K562 (cell line): Measurements from ENCODE around the gene TMEM120A. TPM values are rescaled to one million over a fixed set of nuclear protein-coding genes. Genes with fewer than 3 reads are reported as not detected.

ENCODE experiments used
- ATAC-seq: fragments of 200-7000 bp; cut with Tn5 transposase; 3 replicates; pipeline ENCODE4 v1.9.1; 2020; ENCODE audit warnings: moderate library complexity
- BruUV-seq: library from RNA; stranded (reverse); fragments of 400-500 nt; replicated peaks from 2 replicates; lab custom pipeline; 2021; lab: Mats Ljungman, UMichigan
- CTCF ChIA-PET: fragments of 300-600 bp; formaldehyde crosslinking; extraction: SDS; loops from one replicate; lab custom pipeline; 2021; ENCODE audit warnings: low intra/inter-chr PET ratio; lab: Yijun Ruan, JAX
- POLR2A ChIA-PET: fragments of 300-600, 350-650 bp; sonication (Branson Sonifier 250); formaldehyde crosslinking; extraction: SDS; loops from one replicate; lab custom pipeline; 2021; ENCODE audit warnings: antibody characterized with exemption, inconsistent platforms; lab: Yijun Ruan, JAX
- DNase-seq, 4 experiments: peaks; one replicate each; pipeline versions ENCODE4 v3.0.0 to v3.0.0-alpha.2; 2011 to 2018; ENCODE audit warnings: low spot score in 3 of 4, mixed read lengths in 3 of 4; ENCODE audit errors: extremely low read depth in 1 of 4
- FAIRE-seq: peaks from 2 replicates; lab custom pipeline; 2011; peaks lifted over from hg19 to GRCh38; lab: Jason Lieb, UNC
- H2AFZ ChIP-seq: 2 replicates; pipeline ENCODE4 v1.6.0; 2011; ENCODE audit warnings: low read depth, low read length, control low read depth, inconsistent platforms
- H3K27ac ChIP-seq: fragments of 200-600 bp; 3 replicates; pipeline ENCODE4 v1.8.0; 2011; ENCODE audit warnings: low read depth, mild to moderate bottlenecking, control low read depth, inconsistent platforms, low read length, moderate library complexity, mixed read lengths; ENCODE audit errors: extremely low read depth
- H3K27me3 ChIP-seq, 2 experiments: fragments of 300-600 bp in 1 of 2; 2 replicates in 1 of 2; 3 replicates in 1 of 2; pipeline versions ENCODE4 v1.6.0 to v1.8.0; 2011; ENCODE audit warnings: inconsistent platforms in 2 of 2, low read length in 2 of 2, mild to moderate bottlenecking in 1 of 2, mixed read lengths in 1 of 2, moderate library complexity in 1 of 2; ENCODE audit not compliant: control insufficient read depth in 2 of 2, insufficient read depth in 2 of 2
- H3K36me3 ChIP-seq: fragments of 300-600 bp; 3 replicates; pipeline ENCODE4 v1.8.0; 2011; ENCODE audit warnings: mild to moderate bottlenecking, low read length, inconsistent platforms; ENCODE audit not compliant: control insufficient read depth, insufficient read depth
- H3K4me1 ChIP-seq, 2 experiments: fragments of 200-600 bp in 1 of 2; replicated peaks in 1 of 2; 2 replicates in 1 of 2; 3 replicates in 1 of 2; pipeline versions ENCODE4 v1.5.1 to v1.8.0; 2011; ENCODE audit warnings: inconsistent platforms in 2 of 2, low read length in 2 of 2, mild to moderate bottlenecking in 1 of 2, mixed read lengths in 1 of 2, moderate library complexity in 1 of 2; ENCODE audit not compliant: control insufficient read depth in 2 of 2, insufficient read depth in 2 of 2
- H3K4me2 ChIP-seq: 2 replicates; pipeline ENCODE4 v1.6.1; 2011; ENCODE audit warnings: low read length, control low read depth, inconsistent platforms, mixed read lengths; ENCODE audit not compliant: insufficient read depth
- H3K4me3 ChIP-seq: fragments of 200-600 bp; sonication (generic), shearing (Covaris generic); 2 replicates; pipeline ENCODE4 v1.5.1; 2016; ENCODE audit warnings: control low read depth, inconsistent platforms
- H3K79me2 ChIP-seq: fragments of 200-600 bp; 3 replicates; pipeline ENCODE4 v1.8.0; 2011; ENCODE audit warnings: low read length, inconsistent platforms; ENCODE audit not compliant: control insufficient read depth, insufficient read depth
- H3K9ac ChIP-seq, 2 experiments: 2 replicates each; pipeline versions ENCODE4 v1.6.0 to v1.6.1; 2011; ENCODE audit warnings: low read depth in 2 of 2, low read length in 2 of 2, control low read depth in 1 of 2, inconsistent platforms in 1 of 2, mild to moderate bottlenecking in 1 of 2, mixed read lengths in 1 of 2; ENCODE audit not compliant: insufficient read depth in 1 of 2
- H3K9me1 ChIP-seq: one replicate; pipeline ENCODE4 v1.6.0; 2011; ENCODE audit warnings: inconsistent platforms, mild to moderate bottlenecking, low read length, moderate library complexity; ENCODE audit not compliant: control insufficient read depth, insufficient read depth
- H3K9me3 ChIP-seq: replicated peaks from 2 replicates; pipeline ENCODE4 v1.5.1; 2011; ENCODE audit warnings: low read depth, low read length, inconsistent platforms; ENCODE audit not compliant: control insufficient read depth, insufficient read depth
- H4K20me1 ChIP-seq: replicated peaks from 2 replicates; pipeline ENCODE4 v1.6.1; 2011; ENCODE audit warnings: low read length, inconsistent platforms, mixed read lengths; ENCODE audit not compliant: control insufficient read depth, insufficient read depth
- CUX1 ChIP-seq: fragments of 200-800 bp; sonication (Bioruptor generic); IDR thresholded peaks from 2 replicates; pipeline ENCODE4 v1.6.1; 2016; ENCODE audit warnings: missing genetic modification characterization, missing compliant biosample characterization
- GATA2 ChIP-seq: sonication (generic); formaldehyde crosslinking; IDR thresholded peaks from 2 replicates; pipeline ENCODE4 v1.4.0; 2020; ENCODE audit warnings: mild to moderate bottlenecking, missing genetic modification reagents
- HMG20A ChIP-seq: fragments of 450-650 bp; formaldehyde crosslinking; conservative IDR thresholded peaks from 2 replicates; pipeline ENCODE4 v1.4.0; 2020; ENCODE audit warnings: mild to moderate bottlenecking, mixed read lengths
- HNRNPH1 ChIP-seq: fragments of 200-400 bp; formaldehyde crosslinking; optimal IDR thresholded peaks from 2 replicates; pipeline ENCODE3; 2017; ENCODE audit warnings: low read depth, mild to moderate bottlenecking, low read length, moderate library complexity
- L3MBTL2 ChIP-seq: fragments of 450-650 bp; IDR thresholded peaks from 2 replicates; pipeline ENCODE4 v1.6.1; 2016; ENCODE audit warnings: mild to moderate bottlenecking, moderate library complexity
- MBD2 ChIP-seq: sonication (generic); IDR thresholded peaks from 2 replicates; pipeline ENCODE4 v1.6.1; 2016; ENCODE audit warnings: low read depth, borderline replicate concordance
- MECOM ChIP-seq: fragments of 250-450 bp; sonication (Bioruptor Pico); IDR thresholded peaks from 2 replicates; pipeline ENCODE4 v1.8.0; 2022; ENCODE audit warnings: inconsistent platforms
- MXI1 ChIP-seq: IDR thresholded peaks from 2 replicates; pipeline ENCODE4 v1.6.1; 2011; ENCODE audit warnings: low read depth, mild to moderate bottlenecking, improper control_type of control experiment, low read length
- MYC ChIP-seq, 2 experiments: fragments of 250-450 bp in 1 of 2; sonication (Bioruptor Pico) in 1 of 2; IDR thresholded peaks; 2 replicates each; pipeline versions ENCODE4 v1.5.1 to v1.6.1; 2012 to 2021; ENCODE audit warnings: low read depth in 2 of 2, borderline replicate concordance in 1 of 2, improper control_type of control experiment in 1 of 2, low read length in 1 of 2, mild to moderate bottlenecking in 1 of 2, moderate library complexity in 1 of 2
- NCOA2 ChIP-seq, 2 experiments: fragments of 450-650 bp; IDR thresholded peaks; 2 replicates each; pipeline ENCODE4 v1.6.1; 2018; ENCODE audit warnings: mild to moderate bottlenecking in 2 of 2, moderate library complexity in 1 of 2; ENCODE audit not compliant: partially characterized antibody in 2 of 2
- NCOA4 ChIP-seq: fragments of 450-650 bp; IDR thresholded peaks from 2 replicates; pipeline ENCODE4 v1.6.1; 2018; ENCODE audit warnings: mild to moderate bottlenecking; ENCODE audit not compliant: partially characterized antibody
- SMARCE1 ChIP-seq: fragments of 450-650 bp; IDR thresholded peaks from 2 replicates; pipeline ENCODE4 v1.7.1; 2016; ENCODE audit warnings: mild to moderate bottlenecking
- ZFP1 ChIP-seq: fragments of 450-650 bp; formaldehyde crosslinking; IDR thresholded peaks from 2 replicates; pipeline ENCODE4 v1.4.0; 2020; ENCODE audit warnings: mild to moderate bottlenecking, mixed read lengths
- ZNF23 ChIP-seq: fragments of 250-450 bp; sonication (Bioruptor Pico); IDR thresholded peaks from 2 replicates; pipeline ENCODE4 v1.4.0; 2020; ENCODE audit warnings: mild to moderate bottlenecking
- ZNF584 ChIP-seq: fragments of 200-800 bp; sonication (Bioruptor generic); IDR thresholded peaks from 2 replicates; pipeline ENCODE4 v1.6.1; 2016; ENCODE audit warnings: low read depth, mild to moderate bottlenecking, missing genetic modification characterization, missing compliant biosample characterization
- ZNF778 ChIP-seq: fragments of 450-650 bp; formaldehyde crosslinking; IDR thresholded peaks from 2 replicates; pipeline ENCODE4 v1.4.0; 2020; ENCODE audit warnings: mild to moderate bottlenecking, moderate library complexity
- WGBS: fragments of 100-300 bp; shearing (Covaris generic); methylation state at CpG from one replicate; pipeline ENCODE4 v1.1.6; 2016; ENCODE audit warnings: low coverage, mixed read lengths; ENCODE audit not compliant: insufficient coverage; ENCODE audit errors: missing lambda C conversion rate; 5-methylcytosine and 5-hydroxymethylcytosine counted together
- in situ Hi-C: fragments of 300-500 bp; cut with MboI; formaldehyde crosslinking; loops from 4 replicates; pipeline ENCODE4 v1.15.0; 2018; ENCODE audit warnings: inconsistent platforms, mixed read lengths
- intact Hi-C: fragments of 100-400 bp; cut with micrococcal nuclease; formaldehyde crosslinking; loops from 2 replicates; pipeline ENCODE4 v1.14.2; 2022
- polyA plus RNA-seq, 8 experiments: library from polyadenylated mRNA; depleted of rRNA in 4 of 8; stranded (reverse) in 5 of 8; unstranded in 3 of 8; fragments of >200 nt; fragmentation: Nextera tagmentation in 2 of 8; fragmentation: Illumina TruSeq in 1 of 8; extraction: Ambion mirVana in 2 of 8; extraction: Trizol in 1 of 8; gene quantifications; 2 replicates each; pipeline versions ENCODE4 v1.2.1 to v1.2.3, GENCODE V29; 2011 to 2014; ENCODE audit warnings: inconsistent platforms in 1 of 8, missing spikeins in 1 of 8
- total RNA-seq, 7 experiments: library from RNA; depleted of rRNA in 6 of 7; stranded (reverse); fragments of >200 nt in 6 of 7; fragmentation: Illumina TruSeq in 2 of 7; extraction: Trizol in 2 of 7; gene quantifications; 2 replicates each; pipeline versions ENCODE4 v1.2.1 to v1.2.3, GENCODE V29; 2011 to 2021; ENCODE audit warnings: low replicate concordance in 1 of 7

The TMEM120A gene
- total and polyA plus RNA-seq, 9 of the 15 experiments (the other 6 are each of a cell fraction or from before 2014, with no cell fraction given), result 2.3 to 90.2 (median 22.9) TPM

- peaks cover 9% of the 10 kb centered on the region; the same call in 1 of the 2 replicates for H4K20me1 ChIP-seq
- H3K27ac ChIP-seq, result no peak overlapping the region
- 40% methylated on average over 8 of the region's 8 CpGs for WGBS
- ChIA-PET CTCF (interaction anchor here (0.7 kb wide), 1 partner anchor 75 kb away, joined by 3 read pairs; no protein-coding TSS in a partner anchor), POLR2A (interaction anchor here (0.6 to 1.3 kb wide), 5 partner anchors 9 to 97 kb away, joined by 3 to 6 read pairs (median 3); no protein-coding TSS in a partner anchor)
- intact Hi-C loops, result loop anchor here (5.0 kb wide), 1 partner anchor 77 kb away; no protein-coding TSS in a partner anchor
- in situ Hi-C loops, result no loop called here
- peak; percentile 81 for FAIRE-seq
- peaks cover 14% of the 10 kb centered on the region; the same call in 2 of the 3 replicates for H3K36me3 ChIP-seq
- H3K27me3 ChIP-seq, result no peaks in the 10 kb centered on the region
- H3K4me2 ChIP-seq, result no peak overlapping the region
- H3K9ac ChIP-seq, result no peak overlapping the region
- H3K9me3 ChIP-seq, result no peaks in the 10 kb centered on the region
- H3K9me1 ChIP-seq, result peaks cover 5% of the 10 kb centered on the region
- H3K79me2 ChIP-seq, result peaks cover 24% of the 10 kb centered on the region
- H3K4me1 ChIP-seq, result peaks cover 0 to 20% of the 10 kb centered on the region in 2 experiments; a peak in 4 of 5 replicates
- peak; percentile 35 to 61 (median 52) for DNase-seq
- peak; percentile 98 for ATAC-seq
- H3K4me3 ChIP-seq, result no peak overlapping the region
- no peak overlapping the region for H2AFZ ChIP-seq
- no TSS peak for BruUV-seq
- TF ChIP-seq ZNF778 (CRISPR knock-in tag) (no peak), MBD2 (no peak), HMG20A (CRISPR knock-in tag) (no peak), MECOM (CRISPR knock-in tag) (0 out of 2 replicates have a peak, but pooled peaks have one; percentile 7), MXI1 (no peak), ZNF584 (CRISPR knock-in tag) (no peak), SMARCE1 (peak; percentile 72; the same call in 1 of the 2 replicates), MYC (IDR thresholded peaks at IDR 0.05; ENCODE audit: low read depth, low read length) (peak; percentile 14; the same call in 1 of the 2 replicates), MYC (CRISPR knock-in tag; IDR thresholded peaks at IDR 0.05; ENCODE audit: borderline replicate concordance, low read depth) (no peak), NCOA4 (no peak), ZNF23 (CRISPR knock-in tag) (no peak), L3MBTL2 (peak; percentile 63; the same call in 1 of the 2 replicates), ZFP1 (CRISPR knock-in tag) (no peak), HNRNPH1 (no peak), NCOA2 (IDR thresholded peaks at IDR 0.05; ENCODE audit: partially characterized antibody in 2 of 2) (no peak), CUX1 (CRISPR knock-in tag) (no peak), GATA2 (CRISPR knock-in tag) (no peak)
Measured at GRCh38 chr7:75945297-75946168, 48.9 kb downstream of the TMEM120A start.
